GM13976 (cell line): ENCODE results near the gene COL20A1.
A peak's percentile ranks its signal among the peaks of the same experiment; 100 is the strongest.

Experiments used
- DNase-seq: peaks from one replicate; pipeline ENCODE4 v3.0.0; 2012; ENCODE audit warnings: low spot score
- in situ Hi-C: fragments of 300-500 bp; cut with MboI; formaldehyde crosslinking; loops from one replicate; pipeline ENCODE4 v1.12.0; 2022; ENCODE audit warnings: low sequenced_read_pairs, mixed read lengths, inconsistent platforms; ENCODE audit not compliant: unreplicated experiment
- TF ChIP-seq, protein P1 (sequence below): IDR thresholded peaks from 2 replicates; pipeline ENCODE4 v1.5.1; 2012; ENCODE audit warnings: borderline replicate concordance, mild to moderate bottlenecking; ENCODE audit not compliant: insufficient read depth; ENCODE audit errors: extremely low read depth, missing control alignments, control extremely low read depth

COL20A1 gene

DNA sequence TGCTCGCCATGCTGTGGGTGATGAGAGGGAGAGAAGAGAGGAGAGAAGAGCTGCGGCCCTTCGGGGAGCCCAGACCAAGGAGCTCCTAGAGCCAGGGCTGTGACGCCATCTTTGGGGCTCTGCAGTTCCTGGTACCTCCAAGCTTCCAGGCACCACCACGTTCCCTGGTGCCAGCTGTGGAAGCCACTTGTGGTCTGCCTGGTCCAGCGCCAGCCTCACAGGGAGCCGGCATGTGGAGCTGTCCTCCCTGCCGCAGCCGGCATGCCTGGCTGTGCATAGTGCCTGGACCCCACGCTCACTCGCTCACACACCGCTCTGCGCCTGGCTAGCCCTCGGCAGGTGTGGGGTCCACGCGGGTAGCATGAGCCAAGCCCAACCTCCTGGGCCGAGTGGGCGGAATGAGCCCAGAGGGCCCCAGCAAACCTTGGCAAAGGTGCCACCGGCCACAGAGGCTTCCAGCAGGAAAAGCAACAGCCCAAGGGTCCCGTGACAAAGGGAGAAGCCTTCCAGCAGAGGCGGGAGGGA, 87.4 kb downstream of the COL20A1 start:
- TF ChIP-seq, protein P1, sequence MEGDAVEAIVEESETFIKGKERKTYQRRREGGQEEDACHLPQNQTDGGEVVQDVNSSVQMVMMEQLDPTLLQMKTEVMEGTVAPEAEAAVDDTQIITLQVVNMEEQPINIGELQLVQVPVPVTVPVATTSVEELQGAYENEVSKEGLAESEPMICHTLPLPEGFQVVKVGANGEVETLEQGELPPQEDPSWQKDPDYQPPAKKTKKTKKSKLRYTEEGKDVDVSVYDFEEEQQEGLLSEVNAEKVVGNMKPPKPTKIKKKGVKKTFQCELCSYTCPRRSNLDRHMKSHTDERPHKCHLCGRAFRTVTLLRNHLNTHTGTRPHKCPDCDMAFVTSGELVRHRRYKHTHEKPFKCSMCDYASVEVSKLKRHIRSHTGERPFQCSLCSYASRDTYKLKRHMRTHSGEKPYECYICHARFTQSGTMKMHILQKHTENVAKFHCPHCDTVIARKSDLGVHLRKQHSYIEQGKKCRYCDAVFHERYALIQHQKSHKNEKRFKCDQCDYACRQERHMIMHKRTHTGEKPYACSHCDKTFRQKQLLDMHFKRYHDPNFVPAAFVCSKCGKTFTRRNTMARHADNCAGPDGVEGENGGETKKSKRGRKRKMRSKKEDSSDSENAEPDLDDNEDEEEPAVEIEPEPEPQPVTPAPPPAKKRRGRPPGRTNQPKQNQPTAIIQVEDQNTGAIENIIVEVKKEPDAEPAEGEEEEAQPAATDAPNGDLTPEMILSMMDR = no peak
- no peak for DNase-seq
- in situ Hi-C loops = no loop called here

DNA sequence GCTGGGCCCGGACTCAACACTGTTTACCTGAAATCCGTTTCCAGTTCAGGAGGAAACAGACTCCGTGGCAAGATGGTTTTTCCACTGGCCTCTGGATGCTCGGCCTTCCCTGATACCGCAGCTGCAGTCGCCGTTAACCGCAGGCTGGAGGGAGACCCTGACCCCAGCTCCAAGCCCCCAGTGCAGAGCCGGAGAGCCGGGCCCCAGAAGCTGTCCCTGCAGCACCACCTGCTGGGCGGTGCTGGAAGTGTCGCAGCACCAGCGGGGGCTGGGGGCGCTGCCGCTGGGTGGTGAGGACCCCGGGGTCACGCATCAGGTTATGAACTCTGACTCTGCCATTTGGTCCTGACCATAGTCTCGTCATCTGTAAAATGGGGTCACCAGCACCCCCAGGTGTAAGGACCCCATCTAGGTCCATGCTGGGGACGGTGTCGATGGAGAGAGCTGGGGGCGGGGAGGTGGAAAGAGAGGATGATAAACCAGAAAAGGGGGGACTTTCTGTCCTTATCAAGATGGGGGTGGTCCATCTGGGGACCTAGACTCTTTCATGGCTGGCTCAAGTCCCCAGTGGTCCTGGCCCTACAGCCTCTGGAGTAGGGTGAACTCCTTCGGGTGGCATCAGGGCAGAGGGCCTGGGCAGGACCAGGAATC, 88.9 kb downstream of the COL20A1 start:
- in situ Hi-C loops = no loop called here

DNA sequence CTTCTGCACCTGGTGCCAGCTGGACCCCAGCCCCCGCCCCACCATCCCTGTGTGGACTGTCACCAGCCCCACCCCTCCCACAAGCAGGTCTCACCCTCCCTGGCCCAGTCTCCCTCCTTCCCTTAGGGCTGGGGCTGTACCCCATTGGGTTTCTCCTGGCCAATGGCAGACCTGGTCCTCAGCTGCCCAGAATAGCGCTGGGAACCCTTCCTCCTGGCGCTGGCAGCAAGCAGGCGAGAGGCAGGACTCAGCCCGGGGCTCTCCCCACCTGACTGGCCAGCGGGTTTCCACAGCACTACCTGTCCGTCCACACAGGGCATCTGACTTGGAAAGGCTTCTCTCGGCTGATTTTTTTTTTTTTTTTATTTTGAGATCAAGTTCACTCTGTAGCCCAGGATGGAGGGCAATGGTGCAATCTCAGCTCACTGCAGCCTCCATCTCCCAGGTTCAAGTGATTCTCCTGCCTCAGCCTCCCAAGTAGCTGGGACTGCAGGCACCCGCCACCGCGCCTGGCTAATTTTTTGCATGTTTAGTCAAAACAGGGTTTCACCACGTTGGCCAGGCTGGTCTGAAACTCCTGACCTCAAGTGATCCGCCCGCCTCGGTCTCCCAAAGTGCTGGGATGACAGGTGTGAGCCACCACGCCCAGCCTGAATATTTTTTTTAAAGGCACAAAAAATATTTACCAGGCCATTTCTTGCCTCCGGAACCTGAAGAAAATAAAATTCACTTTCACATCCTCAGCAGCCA, 89.7 kb downstream of the COL20A1 start:
- DNase-seq = no peak
- in situ Hi-C loops = no loop called here
- TF ChIP-seq, protein P1 = no peak

More for the DNA sequence above, 88.9 kb downstream of the COL20A1 start:
- DNase-seq = peak; percentile 85
- TF ChIP-seq, protein P1 = peak; percentile 90

DNA sequence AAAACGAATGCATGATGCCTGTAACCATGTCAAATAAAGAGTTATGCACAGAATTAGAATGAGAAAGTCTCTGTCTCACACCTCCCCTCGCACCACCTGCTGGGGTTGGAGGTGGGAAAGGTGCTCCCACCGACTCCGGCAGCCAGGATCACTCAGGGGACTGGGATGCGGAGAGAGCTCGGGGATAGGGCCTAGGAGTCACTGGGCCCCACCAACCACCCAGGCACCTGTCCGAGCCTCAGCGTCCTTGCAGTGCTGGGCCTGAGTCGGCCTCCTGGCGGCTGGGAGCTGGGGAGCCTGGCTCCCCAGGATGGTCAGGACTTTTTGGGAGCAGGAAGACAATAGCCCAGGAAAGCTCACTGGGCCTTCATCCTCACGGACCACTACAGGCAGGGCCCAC, 90.6 kb downstream of the COL20A1 start:
- in situ Hi-C loops = no loop called here

DNA sequence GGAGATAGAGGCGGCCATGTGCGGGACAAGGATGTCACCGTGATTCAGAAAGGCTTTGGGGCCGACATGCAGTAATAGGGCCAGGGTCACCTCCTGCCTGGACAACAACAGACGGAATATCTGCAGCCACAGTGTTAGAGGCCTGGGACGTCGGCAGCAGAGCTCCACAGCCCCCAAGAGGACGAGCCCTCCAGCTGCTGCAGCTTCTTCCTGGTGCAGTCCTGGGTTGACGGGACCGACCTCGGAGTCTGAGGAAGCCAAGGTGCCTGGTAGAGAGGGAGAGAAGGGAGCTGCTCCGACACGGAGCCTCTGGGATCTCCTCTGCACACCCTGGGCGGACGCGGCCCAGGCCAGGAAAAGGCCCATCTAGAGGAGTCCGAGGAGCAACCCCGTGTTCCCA, 91.3 kb downstream of the COL20A1 start:
- TF ChIP-seq, protein P1 = no peak
- in situ Hi-C loops = no loop called here
- no peak for DNase-seq

More for the DNA sequence above, 90.6 kb downstream of the COL20A1 start:
- DNase-seq = no peak
- TF ChIP-seq, protein P1 = no peak
